ENCODE results near the gene TXNL4B.
"Not testable (repeated sequence)": the region's sequence is repeated elsewhere in the genome, so short reads cannot be mapped to it uniquely, and the experiment has no call there.

The TXNL4B gene

DNA sequence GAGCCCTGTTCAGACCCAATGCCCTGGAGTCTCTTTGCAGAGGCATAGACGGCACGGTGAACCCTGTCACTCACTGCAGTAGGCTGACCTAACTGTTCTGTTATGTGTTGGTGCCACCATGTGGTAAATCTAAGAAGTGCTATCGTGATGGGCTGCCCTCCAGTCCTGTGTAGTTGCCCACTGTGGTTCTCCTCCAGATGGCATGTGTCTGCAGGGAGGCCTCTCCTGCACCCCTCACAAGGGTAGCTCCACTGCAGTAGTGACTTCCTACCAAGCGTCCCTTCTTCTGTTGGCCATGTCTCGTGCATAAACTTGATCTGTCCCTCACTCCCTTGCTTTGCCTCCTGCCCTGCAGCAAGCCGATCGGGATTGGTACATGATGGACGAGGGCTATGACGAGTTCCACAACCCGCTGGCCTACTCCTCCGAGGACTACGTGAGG, 6.0 kb upstream of the TXNL4B start:
- H3K36me3 ChIP-seq (ENCODE audit: control insufficient read depth, insufficient read depth, low read length): peaks cover 82% of the 10 kb centered on the region
- H3K27ac ChIP-seq (ENCODE audit: low read depth, low read length): no peak overlapping the region
- H3K9ac ChIP-seq (ENCODE audit: low read length): no peak overlapping the region
- no peaks in the 10 kb centered on the region for H3K27me3 ChIP-seq (ENCODE audit: control insufficient read depth, insufficient read depth, low read length)
- peaks cover 6% of the 10 kb centered on the region for H3K4me1 ChIP-seq (ENCODE audit: control insufficient read depth, insufficient read depth, low read length)
- no peak overlapping the region for H3K4me3 ChIP-seq (ENCODE audit: low read depth, low read length)
- H3K9me3 ChIP-seq (ENCODE audit: control insufficient read depth, insufficient read depth, low read depth, low read length): no peaks in the 10 kb centered on the region

- Histone ChIP-seq H3K4me1 (ENCODE audit: control insufficient read depth, insufficient read depth, low read length) (peaks cover 7% of the 10 kb centered on the region), H3K9ac (ENCODE audit: low read length) (no peak overlapping the region), H3K27ac (ENCODE audit: low read depth, low read length) (no peak overlapping the region), H3K36me3 (ENCODE audit: control insufficient read depth, insufficient read depth, low read length) (peaks cover 78% of the 10 kb centered on the region), H3K27me3 (ENCODE audit: control insufficient read depth, insufficient read depth, low read length) (no peaks in the 10 kb centered on the region), H3K4me3 (ENCODE audit: low read depth, low read length) (no peak overlapping the region), H3K9me3 (ENCODE audit: control insufficient read depth, insufficient read depth, low read depth, low read length) (no peaks in the 10 kb centered on the region)
Observed at GRCh38 chr16:72098936-72099335, 5.5 kb upstream of the TXNL4B start.

DNA sequence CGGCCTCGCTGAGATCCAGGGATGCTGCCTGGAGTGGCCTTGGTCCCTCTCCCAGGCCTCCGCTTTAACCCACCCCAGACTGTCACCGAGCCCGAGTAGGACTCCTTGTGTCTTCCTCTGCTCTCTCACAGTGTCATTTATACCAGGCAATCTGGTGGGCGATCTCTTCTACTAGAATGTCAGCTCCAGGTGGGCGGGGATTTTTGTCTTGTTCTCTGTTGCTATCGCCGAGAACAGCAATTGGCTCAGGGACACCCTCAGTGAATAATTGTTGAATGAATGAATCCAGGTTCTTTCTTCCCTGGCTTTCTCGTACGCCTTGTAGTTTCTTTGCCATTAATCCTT, 818 bp upstream of the TXNL4B start:
- no peaks in the 10 kb centered on the region for H3K9me3 ChIP-seq (ENCODE audit: control insufficient read depth, insufficient read depth, low read depth, low read length)
- peak overlapping the region; percentile 88 for H3K9ac ChIP-seq (ENCODE audit: low read length)
- H3K36me3 ChIP-seq (ENCODE audit: control insufficient read depth, insufficient read depth, low read length): peaks cover 43% of the 10 kb centered on the region
- peaks cover 11% of the 10 kb centered on the region for H3K4me1 ChIP-seq (ENCODE audit: control insufficient read depth, insufficient read depth, low read length)
- H3K4me3 ChIP-seq (ENCODE audit: low read depth, low read length): peak overlapping the region; percentile 98
- peak overlapping the region; percentile 73; the same call in 1 of the 2 replicates for H3K27ac ChIP-seq (ENCODE audit: low read depth, low read length)
- H3K27me3 ChIP-seq (ENCODE audit: control insufficient read depth, insufficient read depth, low read length): no peaks in the 10 kb centered on the region

GRCh38 chr16:72092832-72093447, 480 bp downstream of the TXNL4B start:
- Histone ChIP-seq H3K27ac (ENCODE audit: low read depth, low read length) (no peak overlapping the region), H3K9ac (ENCODE audit: low read length) (peak overlapping the region; percentile 39), H3K9me3 (ENCODE audit: control insufficient read depth, insufficient read depth, low read depth, low read length) (no peaks in the 10 kb centered on the region), H3K36me3 (ENCODE audit: control insufficient read depth, insufficient read depth, low read length) (peaks cover 44% of the 10 kb centered on the region), H3K4me1 (ENCODE audit: control insufficient read depth, insufficient read depth, low read length) (peaks cover 11% of the 10 kb centered on the region), H3K4me3 (ENCODE audit: low read depth, low read length) (peak overlapping the region; percentile 98), H3K27me3 (ENCODE audit: control insufficient read depth, insufficient read depth, low read length) (no peaks in the 10 kb centered on the region)

DNA sequence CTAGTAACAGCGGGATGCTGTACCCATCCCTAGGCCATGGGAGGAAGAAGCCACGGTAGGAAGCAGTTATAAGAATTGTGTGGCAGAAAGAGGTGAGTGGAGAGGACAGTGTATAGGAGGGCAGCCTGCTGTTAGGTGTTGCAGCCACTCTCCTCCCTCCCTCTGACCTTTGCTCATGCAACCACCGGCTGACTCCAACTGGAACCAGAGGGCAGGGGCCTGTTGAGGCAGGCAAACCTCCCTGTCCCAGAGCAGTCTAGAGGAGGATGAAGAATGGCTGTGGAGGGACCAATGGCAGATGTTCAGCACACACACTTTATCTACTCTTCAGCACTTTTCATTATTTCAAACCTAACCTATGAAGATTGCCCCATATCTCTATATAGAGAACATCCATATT, 2.2 kb downstream of the TXNL4B start:
- no peak overlapping the region for H3K9ac ChIP-seq (ENCODE audit: low read length)
- no peaks in the 10 kb centered on the region for H3K9me3 ChIP-seq (ENCODE audit: control insufficient read depth, insufficient read depth, low read depth, low read length)
- H3K27ac ChIP-seq (ENCODE audit: low read depth, low read length): no peak overlapping the region
- no peaks in the 10 kb centered on the region for H3K27me3 ChIP-seq (ENCODE audit: control insufficient read depth, insufficient read depth, low read length)
- peaks cover 11% of the 10 kb centered on the region for H3K4me1 ChIP-seq (ENCODE audit: control insufficient read depth, insufficient read depth, low read length)
- no peak overlapping the region for H3K4me3 ChIP-seq (ENCODE audit: low read depth, low read length)
- H3K36me3 ChIP-seq (ENCODE audit: control insufficient read depth, insufficient read depth, low read length): peaks cover 43% of the 10 kb centered on the region

DNA sequence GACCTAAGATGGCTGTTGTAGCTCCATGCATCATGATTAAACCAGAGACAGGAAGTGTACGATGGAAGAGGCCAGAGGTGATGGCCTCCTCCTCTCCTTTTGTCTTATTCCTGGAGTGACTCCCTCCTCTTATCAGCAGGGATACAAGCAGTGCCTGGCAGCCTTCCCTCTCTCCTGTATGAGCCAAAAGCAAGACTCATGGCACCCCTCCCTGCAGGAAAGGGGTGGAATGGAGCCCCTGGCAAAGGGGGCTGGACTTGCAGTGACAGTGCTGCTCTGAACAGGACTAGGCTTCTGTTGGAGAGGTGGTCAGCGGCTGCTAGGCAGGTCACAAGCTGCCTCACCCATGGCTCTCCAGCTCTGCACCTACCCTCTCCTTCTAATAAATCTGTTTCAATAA, 8.4 kb downstream of the TXNL4B start:
- peaks cover 55% of the 10 kb centered on the region for H3K36me3 ChIP-seq (ENCODE audit: control insufficient read depth, insufficient read depth, low read length)

GRCh38 chr16:72084445-72084844, 9.0 kb downstream of the TXNL4B start:
- Histone ChIP-seq H3K27ac (ENCODE audit: low read depth, low read length) (no peak overlapping the region), H3K4me1 (ENCODE audit: control insufficient read depth, insufficient read depth, low read length) (no peaks in the 10 kb centered on the region; the same call in 1 of the 2 replicates), H3K4me3 (ENCODE audit: low read depth, low read length) (no peak overlapping the region), H3K36me3 (ENCODE audit: control insufficient read depth, insufficient read depth, low read length) (peaks cover 49% of the 10 kb centered on the region), H3K27me3 (ENCODE audit: control insufficient read depth, insufficient read depth, low read length) (no peaks in the 10 kb centered on the region), H3K9ac (ENCODE audit: low read length) (no peak overlapping the region), H3K9me3 (ENCODE audit: control insufficient read depth, insufficient read depth, low read depth, low read length) (peaks cover 15% of the 10 kb centered on the region; the same call in 1 of the 2 replicates)

More for the DNA sequence above, 8.4 kb downstream of the TXNL4B start:
- Histone ChIP-seq H3K9me3 (ENCODE audit: control insufficient read depth, insufficient read depth, low read depth, low read length) (peaks cover 15% of the 10 kb centered on the region; the same call in 1 of the 2 replicates), H3K27ac (ENCODE audit: low read depth, low read length) (no peak overlapping the region), H3K9ac (ENCODE audit: low read length) (no peak overlapping the region), H3K27me3 (ENCODE audit: control insufficient read depth, insufficient read depth, low read length) (no peaks in the 10 kb centered on the region), H3K4me1 (ENCODE audit: control insufficient read depth, insufficient read depth, low read length) (no peaks in the 10 kb centered on the region; the same call in 1 of the 2 replicates), H3K4me3 (ENCODE audit: low read depth, low read length) (no peak overlapping the region)

GRCh38 chr16:72083778-72084404, 9.5 kb downstream of the TXNL4B start:
- peaks cover 44% of the 10 kb centered on the region for H3K36me3 ChIP-seq (ENCODE audit: control insufficient read depth, insufficient read depth, low read length)

DNA sequence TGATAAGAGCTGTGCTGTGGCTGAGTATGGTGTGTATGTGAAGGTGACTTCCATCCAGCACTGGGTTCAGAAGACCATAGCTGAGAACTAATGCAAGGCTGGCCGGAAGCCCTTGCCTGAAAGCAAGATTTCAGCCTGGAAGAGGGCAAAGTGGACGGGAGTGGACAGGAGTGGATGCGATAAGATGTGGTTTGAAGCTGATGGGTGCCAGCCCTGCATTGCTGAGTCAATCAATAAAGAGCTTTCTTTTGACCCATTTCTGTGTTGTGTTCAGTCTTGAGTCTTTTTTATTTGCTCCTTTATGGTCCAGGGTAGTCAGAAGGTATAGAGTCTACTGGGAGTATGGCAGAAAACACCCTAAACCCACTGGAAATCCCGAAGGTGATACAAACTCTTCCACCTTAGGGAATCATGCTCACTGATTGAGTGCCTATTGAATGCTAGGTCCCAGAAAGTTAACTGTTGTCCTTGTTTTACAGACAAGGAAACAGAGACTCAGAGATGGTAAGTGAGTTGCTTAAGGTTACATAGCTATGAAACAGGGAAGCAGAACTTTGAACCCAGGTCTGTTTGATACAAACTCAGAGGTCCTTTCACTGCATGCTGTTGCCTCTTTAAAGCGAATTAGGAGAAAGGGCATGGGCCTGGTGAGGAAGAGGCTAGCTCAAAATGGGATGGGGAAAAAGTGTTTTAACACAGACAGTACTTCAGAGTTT, 16.3 kb downstream of the TXNL4B start:
- H3K4me1 ChIP-seq (ENCODE audit: control insufficient read depth, insufficient read depth, low read length); H3K9me3 ChIP-seq (ENCODE audit: control insufficient read depth, insufficient read depth, low read depth, low read length); H3K4me3 ChIP-seq (ENCODE audit: low read depth, low read length); H3K27ac ChIP-seq (ENCODE audit: low read depth, low read length); H3K36me3 ChIP-seq (ENCODE audit: control insufficient read depth, insufficient read depth, low read length); H3K27me3 ChIP-seq (ENCODE audit: control insufficient read depth, insufficient read depth, low read length); H3K9ac ChIP-seq (ENCODE audit: low read length): not testable (repeated sequence)

More at GRCh38 chr16:72083778-72084404, 9.5 kb downstream of the TXNL4B start:
- Histone ChIP-seq H3K9me3 (ENCODE audit: control insufficient read depth, insufficient read depth, low read depth, low read length) (peaks cover 15% of the 10 kb centered on the region; the same call in 1 of the 2 replicates), H3K27me3 (ENCODE audit: control insufficient read depth, insufficient read depth, low read length) (no peaks in the 10 kb centered on the region), H3K4me1 (ENCODE audit: control insufficient read depth, insufficient read depth, low read length) (no peaks in the 10 kb centered on the region; the same call in 1 of the 2 replicates), H3K9ac (ENCODE audit: low read length) (no peak overlapping the region), H3K27ac (ENCODE audit: low read depth, low read length) (no peak overlapping the region), H3K4me3 (ENCODE audit: low read depth, low read length) (no peak overlapping the region)

GRCh38 chr16:72075067-72075466, 18.4 kb downstream of the TXNL4B start:
- H3K4me3 ChIP-seq (ENCODE audit: low read depth, low read length); H3K9me3 ChIP-seq (ENCODE audit: control insufficient read depth, insufficient read depth, low read depth, low read length); H3K27ac ChIP-seq (ENCODE audit: low read depth, low read length); H3K9ac ChIP-seq (ENCODE audit: low read length); H3K36me3 ChIP-seq (ENCODE audit: control insufficient read depth, insufficient read depth, low read length); H3K4me1 ChIP-seq (ENCODE audit: control insufficient read depth, insufficient read depth, low read length); H3K27me3 ChIP-seq (ENCODE audit: control insufficient read depth, insufficient read depth, low read length): not testable (repeated sequence)

All from HUES6 (cell line).